Pulmonary artery endothelial cell (primary cell): ENCODE results near the gene CABP7. TPM values are rescaled to one million over a fixed set of nuclear protein-coding genes. Genes with fewer than 3 reads are reported as not detected.

Experiments
- DNase-seq: peaks from one replicate; pipeline ENCODE4 v3.0.0-alpha.2; 2011; ENCODE audit warnings: low read depth, low spot score
- total RNA-seq: library from RNA; depleted of rRNA; stranded (reverse); fragments of >200 nt; gene quantifications from 2 replicates; pipeline ENCODE4 v1.2.3, GENCODE V29; 2014

The CABP7 gene
- total RNA-seq, 1 donor from 2014 or later, result not detected

DNA sequence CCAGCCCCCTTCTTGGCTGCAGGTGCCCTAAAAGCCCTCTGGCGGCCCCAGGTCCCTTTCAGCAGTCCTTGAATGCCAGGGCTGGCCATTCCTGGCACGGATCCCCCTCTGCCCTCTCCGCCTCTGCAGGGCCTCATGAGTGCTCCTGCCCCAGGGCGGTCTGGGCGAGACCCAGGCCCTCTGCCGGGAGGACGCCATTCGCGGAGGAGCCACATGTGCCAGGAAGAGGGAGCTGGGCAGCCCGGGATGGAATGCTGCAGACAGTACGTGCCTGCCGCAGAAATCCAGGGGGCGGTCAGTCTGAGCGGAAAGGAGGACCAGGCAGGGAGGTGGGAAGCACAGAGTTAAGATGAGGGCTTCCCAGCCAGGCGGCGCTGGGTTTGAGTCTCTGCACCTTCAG is 2.8 kb downstream of the CABP7 start:
- DNase-seq, result no peak

DNA sequence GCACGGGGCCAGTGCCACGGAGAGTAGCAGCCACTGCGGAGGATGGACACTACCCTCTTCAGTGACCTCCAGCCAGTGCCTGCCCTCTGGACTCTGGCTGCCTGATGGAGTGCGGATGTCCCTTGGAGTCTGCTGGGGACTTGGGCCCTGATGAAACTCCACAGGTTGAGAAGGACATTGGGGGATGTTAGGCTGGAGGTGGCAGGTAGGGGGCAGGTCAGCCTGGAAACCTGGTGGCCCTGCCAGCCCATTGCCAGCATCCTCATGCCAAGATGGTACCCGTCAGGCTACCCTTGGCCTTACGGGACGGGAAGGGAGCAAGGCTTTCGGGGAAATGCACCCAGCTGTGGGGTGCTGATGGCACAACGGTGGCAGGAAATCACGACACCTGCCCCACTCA is 4.0 kb downstream of the CABP7 start:
- no peak for DNase-seq

DNA sequence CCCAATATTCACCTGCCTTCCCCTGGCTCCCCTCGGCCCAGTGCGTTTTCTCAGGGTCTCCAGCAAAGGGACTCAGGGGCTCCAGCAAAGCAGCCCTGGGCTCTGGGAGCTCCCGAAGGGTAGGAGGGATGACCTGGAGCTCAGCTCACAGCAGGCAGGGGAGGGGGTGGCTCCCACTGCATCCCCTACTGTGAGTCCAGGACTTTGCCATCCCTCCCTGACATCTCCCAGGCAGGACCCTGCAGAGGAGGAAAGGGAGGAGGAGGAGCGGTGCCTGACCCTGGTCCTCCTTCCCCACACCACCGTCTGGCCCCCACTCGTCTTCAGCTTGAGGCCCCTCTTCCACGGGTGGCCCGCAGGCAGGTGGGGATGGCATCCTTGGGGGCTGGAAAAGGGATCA is 5.0 kb downstream of the CABP7 start:
- DNase-seq, result no peak

DNA sequence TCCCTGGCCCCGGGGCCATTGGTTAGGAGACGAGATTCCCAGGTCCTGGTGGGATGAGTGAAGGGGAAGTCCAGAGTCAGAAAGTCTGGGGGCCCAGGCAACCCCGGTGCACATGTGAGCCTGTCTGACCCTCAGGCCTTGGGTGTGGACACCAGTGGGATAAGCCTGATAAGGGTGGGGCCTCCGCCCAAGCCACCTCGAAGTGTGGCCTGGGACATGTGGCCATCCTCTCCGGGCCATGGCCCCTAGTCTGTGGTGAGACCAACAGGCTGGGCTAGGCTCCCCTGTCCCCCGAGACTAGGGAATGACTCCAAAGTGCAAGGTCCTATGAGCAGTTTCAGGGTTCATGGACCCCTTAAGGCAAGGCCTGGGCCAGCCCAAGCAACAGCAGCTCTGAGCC is 6.3 kb downstream of the CABP7 start:
- DNase-seq, result no peak

DNA sequence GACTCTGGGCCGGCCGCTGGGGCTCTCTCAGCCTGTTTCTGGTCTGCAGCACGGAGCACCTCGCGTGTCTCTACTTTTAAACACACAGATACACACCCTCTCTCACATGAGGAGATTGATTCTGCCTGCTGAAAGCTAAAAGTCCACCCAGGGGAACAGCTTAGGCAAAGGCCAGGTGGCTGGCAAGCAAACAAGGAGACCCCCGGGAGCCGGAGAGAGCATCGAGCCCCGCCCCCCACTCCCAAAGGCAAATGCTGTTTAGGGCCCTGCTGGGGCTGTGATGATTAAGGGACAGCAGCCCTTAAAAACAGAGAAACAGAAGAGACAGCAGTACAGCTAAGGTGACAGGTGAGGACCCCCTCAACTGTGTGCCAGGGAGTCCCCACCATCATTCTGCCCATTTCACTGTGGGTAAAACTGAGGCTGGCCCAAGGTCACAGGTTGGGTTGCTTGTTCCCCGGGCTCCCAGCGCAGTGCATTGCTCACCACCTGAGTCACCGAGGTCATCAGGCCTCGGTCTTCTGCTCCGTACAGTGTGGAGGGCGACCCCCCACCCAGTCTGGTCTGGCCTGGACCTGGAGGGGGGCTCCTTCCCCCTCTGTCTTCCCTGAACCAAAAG is 6.8 kb downstream of the CABP7 start:
- DNase-seq, result no peak

DNA sequence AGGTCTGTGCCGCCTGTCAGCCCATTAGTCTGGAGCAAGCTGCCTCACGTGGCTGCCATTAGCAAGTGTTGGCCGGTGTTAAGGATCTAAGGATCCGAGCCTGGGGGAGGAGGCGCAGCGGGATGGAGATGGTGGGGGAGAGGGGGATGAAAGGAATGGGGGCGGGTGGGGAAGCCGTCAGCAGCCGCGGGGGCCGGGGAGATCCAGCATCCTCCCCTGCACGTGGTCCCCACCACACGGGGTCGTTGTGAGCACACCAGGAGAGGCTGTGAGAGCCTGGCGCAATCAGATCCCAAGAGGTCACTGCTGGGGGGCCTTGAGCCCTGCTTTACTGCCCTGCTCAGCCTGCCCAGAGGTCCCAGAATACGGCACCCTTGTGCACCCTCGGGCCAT is 7.3 kb downstream of the CABP7 start:
- no peak for DNase-seq

DNA sequence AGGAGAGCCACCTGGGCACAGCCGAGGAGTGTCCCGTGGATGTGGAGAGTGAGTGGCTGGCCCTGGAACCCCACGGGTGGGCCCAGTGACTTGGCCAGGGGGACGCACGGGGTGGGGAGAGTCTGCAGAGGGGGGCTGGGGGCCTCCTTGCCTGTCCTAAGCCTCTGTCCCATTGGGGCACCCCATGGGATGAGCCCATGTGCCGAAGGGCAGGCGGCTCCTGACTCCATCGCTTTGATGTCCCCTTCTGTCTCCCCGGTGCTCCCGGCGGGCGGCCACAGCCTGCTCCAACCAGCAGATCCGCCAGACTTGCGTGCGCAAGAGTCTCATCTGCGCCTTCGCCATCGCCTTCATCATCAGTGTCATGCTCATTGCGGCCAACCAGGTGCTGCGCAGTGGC is 9.4 kb downstream of the CABP7 start:
- no peak for DNase-seq

DNA sequence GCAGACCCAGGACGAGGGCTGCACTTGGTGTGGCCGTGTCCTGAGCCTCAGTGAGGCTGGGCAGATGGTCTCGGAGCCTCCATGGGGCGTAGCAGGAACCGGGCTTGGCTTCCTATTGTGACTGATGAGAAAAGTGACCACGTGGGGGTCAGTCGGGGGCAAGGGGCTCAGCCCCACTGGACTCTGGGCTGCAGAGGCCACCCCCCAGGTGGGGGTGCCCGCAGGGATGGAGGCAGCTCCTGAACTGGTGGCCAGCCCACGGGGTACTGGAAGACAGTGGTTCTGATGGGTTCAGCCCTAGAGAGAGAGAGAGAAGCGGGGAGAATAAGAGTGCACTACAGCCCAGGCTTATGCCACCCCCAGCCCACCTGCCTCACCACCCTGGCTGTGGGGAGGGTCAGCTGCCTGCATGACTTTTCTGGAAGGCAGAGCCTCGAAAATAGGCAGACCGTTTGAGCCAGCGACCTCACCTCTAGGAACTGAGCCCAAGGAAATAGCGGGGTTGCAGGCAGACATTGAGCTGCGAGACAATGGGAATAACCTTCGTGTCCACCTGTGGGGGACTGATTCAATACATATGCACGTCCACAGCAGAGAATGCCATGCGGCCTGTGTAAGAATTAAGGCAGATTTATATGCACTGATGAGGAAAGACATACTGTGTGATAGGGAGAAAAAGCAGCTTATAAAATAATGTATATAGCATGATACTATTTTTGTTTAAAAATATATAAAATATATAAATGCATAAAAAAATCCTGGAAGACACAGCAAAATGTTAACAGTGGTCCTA is 11.5 kb downstream of the CABP7 start:
- no peak for DNase-seq

DNA sequence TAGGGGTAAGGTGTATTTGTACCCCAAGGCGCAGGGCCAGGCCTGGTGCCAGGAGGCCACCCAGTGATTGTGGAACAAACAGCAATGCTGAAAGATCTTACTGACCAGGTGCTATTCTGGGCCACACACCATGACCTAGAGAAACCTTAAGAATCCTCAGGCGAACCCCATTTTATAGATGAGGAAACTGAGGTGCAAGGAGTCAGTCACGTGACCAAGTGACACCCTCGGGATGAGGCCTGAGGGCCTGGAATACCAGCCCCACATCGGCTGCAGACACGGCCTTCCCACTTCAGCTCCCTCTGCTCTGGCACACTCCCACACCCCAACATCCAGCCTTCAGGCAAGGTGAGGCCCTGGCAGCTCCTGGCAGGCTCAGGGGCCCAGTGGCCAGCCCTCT is 13.1 kb downstream of the CABP7 start:
- DNase-seq, result no peak

DNA sequence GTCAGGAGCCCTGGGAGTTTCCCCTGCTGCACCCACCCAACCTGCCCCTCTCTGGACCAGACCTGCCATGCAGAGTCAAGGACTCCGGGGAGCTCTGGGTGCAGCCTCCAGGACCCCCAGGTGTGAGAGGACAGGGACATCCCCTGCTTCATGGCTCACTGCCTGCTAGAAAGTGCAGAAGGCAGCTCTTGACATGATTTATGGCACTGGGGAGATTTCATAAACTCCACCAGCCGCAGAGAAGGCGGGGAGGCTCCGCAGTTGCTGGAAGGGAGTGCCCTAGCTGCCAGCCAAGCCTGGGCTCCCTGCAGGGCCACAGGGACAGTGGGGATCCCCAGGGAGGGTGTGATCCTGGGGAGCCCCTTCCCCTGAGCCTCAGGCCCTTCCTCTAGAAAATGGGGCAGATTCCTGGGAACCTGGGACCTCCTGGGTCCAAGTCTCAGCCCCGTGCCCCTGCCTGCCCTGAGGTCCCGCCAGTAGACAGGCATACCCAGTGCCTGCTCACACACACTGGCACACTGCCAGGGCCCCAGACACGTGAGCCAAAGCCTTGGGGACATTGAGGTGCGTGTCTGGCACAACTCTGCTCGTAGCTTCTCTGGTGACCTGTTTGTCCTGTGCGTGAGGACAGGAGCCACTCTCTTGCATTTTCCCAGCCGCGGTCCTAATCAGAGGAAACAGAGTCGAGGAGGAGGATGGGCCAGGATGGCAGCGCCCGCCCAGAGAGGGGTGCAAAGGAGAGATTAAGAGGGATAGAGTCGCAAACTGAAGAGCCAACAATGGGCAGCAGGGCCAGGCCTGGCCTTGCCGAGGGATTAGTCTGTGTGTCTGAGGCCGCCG is 13.8 kb downstream of the CABP7 start:
- DNase-seq, result no peak

DNA sequence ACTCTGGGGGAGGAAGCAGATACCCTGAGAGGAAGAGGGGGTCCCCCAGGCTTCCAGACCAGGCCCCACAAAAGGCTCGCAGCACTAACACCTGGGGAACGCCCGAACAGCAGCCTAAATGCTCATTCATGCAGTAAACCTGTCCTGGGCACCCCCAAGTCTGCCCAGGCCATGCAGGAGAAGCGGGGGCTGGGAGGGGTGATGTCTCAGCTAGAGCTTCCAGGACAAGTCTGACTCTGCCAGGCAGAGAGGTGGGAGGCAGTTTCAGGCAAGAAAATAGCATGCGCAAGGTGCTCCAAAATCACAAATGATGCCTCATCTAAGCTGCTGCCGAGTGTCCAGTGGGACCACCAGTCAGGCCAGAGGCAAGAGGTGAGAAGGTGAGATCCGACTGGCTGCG is 14.6 kb downstream of the CABP7 start:
- no peak for DNase-seq

DNA sequence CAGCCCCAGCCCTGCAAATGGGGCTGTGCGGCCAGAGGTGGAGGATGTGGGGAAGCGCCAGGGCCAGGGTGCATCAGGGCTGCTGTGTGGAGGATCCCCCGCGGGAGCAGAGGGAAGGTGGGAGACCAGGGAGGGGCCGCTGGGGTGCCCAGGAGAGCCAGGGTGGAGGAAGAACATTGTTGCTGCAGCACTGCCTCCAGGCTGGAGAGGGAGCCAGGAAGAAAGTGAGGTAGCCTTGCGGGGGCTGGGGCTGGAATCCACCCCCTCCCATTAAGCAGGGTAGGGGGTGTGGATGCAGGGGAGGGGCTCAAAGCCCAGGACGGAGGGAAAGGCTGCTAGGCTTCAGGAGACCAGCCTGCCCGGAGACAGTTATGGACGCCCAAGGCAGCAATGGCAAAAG is 15.0 kb downstream of the CABP7 start:
- DNase-seq, result no peak

DNA sequence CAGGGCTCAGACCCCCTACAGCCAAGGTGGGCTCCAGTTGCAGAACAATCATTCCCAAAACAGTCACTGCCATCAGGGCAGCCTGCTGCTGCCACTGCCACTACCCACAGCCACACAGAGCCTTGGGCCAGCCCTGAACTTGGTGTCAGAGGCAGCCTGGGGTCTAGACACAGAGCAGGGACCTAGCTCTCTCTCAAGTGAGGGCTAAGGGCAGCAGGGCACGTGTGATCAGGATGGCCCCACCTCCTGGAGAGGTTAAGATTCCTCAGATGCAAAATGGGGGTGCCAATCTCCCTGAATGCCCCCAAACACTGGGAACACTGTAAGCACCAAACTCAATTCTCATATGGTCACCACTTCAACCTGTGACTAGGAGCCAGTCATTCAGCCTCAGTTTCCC is 15.6 kb downstream of the CABP7 start:
- no peak for DNase-seq

DNA sequence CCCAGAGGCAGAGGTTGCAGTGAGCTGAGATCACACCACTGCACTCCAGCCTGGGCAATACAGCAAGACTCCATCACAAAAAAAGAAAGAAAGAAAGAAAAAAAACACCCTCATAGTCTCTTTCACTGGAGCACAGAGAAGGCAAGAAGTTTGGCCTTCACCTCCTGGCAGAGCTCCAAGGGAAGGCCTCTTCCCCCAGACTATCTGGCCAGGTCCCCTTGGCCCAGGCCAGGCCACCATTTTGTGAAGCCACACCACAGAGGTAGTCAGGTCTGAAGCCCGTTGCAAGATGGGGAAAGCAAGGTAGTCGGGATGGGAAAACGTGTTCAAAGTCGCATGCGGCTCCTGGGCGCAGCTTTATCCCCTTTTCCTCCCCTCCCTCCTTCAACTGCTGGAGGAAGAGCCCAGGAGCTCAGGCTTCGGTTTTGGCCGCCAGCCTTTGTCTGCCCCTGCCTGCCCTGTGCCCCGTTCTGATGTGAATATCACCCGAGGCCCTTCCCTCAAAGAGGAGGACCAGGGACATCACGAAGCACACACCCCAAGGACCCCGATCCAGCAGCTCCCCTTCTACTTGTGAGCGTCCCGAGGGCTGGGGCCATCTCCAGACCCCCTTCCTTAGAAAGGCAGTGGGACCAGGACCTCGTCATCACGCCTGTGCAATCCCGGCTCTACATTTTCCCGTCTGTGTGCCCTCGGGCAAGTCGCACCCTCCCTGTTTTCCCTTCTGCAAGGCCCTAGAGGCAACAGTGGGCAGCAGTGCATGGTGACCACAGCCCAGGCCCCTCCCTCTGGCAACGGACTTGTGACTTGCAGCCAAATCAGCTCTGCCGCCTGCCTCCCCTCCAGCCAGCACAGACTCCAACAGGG is 17.7 kb downstream of the CABP7 start:
- DNase-seq, result no peak

DNA sequence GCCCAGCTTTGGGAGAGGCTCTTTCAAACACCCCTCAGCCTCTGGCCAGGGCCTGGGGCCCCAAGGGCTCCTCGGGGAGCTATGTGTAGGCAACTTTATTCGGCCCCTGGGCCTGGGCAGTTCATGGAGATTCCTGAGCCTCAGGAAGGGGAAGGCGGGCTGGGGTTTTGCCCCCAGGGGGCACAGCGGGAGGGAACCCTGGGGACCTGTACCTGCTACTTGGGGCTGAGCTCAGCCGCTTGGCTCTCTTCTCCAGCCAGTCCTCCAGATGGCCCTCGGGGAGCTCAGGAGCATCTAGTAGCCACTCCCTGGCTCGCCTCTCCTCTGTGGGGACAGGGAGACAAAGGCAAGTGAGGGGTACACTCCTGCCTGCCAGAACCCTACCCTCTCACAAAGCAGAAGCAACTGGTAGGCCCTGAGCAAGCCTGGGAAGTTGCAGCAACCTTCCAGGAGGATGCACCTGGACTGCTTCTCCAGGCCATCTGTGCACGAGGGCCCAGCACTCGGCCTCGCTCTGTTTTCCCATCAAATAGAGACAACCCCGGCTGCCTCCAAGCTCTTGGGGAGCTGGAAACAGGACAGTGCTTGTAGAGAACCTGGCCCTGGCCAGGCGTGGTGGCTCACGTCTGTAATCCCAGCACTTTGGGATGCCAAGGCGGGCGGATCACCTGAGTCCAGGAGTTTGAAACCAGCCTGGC is 18.5 kb downstream of the CABP7 start:
- no peak for DNase-seq

DNA sequence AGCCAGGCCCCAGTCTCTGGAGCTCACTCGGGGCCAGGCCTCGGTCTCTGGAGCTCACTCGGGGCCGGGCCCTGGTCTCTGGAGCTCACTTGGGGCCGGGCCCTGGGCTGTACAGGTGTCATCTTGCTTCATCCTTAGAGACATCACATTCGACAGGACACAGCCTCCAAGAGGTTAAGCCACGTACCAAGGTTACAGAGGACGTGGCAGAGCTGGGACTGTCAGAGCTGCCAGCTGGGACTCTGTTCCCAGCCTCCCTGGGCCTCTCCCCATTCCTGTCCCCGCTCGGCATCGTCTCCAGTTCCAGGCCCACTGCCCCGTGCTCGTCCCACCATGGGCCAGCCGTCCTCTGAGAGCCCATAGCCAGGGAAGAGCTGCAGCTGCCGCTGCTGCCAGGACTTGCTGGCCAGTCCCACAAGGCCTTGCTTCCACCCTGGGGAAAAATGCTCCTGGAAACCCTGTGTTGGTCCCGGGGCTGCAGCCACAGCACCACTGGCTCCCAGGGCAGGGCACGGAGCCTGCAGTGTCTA is 19.6 kb downstream of the CABP7 start:
- DNase-seq, result no peak

DNA sequence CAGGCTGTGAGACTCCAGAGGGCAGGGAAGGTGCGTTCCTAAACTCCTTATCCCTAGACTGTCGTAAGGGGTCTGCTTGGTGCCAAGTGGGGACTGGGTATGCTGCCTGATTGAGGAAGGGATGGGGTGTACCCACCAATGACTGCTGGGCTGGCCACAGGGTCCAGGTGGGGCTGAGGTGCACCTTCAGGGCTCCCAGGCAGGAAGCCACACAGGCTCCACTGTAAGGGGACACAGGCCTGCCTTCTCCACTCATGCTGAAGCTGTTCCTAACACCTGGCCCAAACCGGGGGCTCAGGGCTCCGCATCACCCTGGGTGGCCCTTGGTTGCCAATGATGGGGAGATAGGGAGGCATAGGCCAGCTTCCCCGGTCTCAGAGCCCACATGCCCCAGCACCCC is 20.4 kb downstream of the CABP7 start:
- no peak for DNase-seq

DNA sequence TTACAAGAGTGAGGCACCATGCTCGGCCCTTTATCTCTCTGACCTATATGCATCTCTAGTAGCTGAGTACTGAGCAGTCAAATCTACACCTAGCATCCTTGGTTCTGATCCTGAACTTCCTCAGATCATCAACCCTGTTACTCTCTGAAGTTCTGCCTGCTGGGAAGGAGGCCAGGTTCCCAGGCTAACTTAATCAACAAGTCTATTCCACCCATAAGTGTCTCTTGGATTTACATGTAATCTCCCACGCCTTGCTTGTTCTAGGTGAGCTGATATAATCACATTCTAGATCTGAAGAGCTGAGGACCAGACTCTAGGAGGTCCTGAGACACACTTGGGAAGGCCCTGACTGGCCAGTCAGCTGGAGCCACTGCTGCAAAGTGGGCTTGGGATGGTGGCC is 22.1 kb downstream of the CABP7 start:
- no peak for DNase-seq

DNA sequence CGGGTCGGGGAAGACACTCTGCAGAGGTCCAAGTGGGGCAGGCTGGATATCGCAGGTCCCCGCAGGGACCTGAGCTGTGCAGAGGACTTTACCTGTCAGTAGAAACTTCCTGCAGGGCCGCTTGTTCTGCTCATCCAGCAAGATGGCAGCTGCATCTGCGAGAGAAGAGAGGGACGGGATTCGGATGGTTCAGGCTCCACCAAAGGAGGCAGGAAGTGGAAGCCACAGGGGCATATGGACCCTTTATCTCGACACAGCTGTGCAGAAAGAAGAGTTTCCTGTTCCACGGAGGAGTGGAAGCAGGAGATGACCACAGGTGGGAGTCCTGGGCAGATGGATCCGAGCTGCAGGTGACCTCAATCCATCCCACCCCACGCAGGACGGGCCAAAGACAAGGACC is 22.5 kb downstream of the CABP7 start:
- no peak for DNase-seq

DNA sequence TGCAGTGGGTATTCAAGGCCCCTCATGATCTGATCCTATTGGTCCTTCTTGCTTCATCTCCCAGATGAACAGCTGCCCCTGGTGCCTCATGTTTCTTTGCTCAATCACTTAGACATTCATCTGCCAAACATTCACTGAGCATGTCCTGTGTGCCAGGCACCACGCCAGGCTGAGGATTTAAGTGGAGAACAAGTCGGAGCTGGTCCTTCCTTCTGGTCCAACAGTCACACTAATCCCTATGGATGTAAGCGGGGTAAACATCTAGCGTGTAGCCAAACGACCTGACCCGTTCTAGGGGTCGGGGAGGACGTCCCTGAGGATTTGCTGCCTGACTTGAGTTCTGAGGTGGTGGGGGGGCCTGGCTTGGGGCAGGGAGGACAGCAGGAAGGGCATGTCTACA is 25.1 kb downstream of the CABP7 start:
- no peak for DNase-seq

DNA sequence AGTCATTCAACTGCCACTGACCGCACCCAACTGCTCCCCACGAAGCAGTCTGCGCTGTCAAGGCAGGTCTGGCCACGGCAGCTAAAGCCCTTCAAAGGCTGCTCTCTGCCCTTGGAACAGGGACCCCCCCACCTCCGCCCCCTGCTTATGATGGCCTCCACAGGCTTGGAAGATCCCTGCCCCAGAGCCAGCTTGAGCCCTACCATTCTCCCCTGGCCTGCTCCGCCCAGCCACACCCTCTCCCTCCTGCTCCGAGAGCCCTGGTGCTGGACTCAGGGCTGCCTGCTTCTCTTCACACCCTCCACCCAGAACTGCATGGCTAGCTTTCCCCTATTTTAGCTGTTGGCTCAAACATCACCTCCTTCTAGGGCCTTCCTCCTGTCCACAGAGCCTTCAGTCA is 28.0 kb downstream of the CABP7 start:
- no peak for DNase-seq
